GM21367 (cell line): ENCODE data around the gene SH2B2.
"Not testable (repeated sequence)": the region's sequence is repeated elsewhere in the genome, so short reads cannot be mapped to it uniquely, and the experiment has no call there.

ENCODE experiments used
- ATAC-seq: cut with Tn5 transposase; IDR thresholded peaks from one replicate; pipeline ENCODE4 v1.9.1; 2021; ENCODE audit not compliant: unreplicated experiment

The SH2B2 gene

DNA sequence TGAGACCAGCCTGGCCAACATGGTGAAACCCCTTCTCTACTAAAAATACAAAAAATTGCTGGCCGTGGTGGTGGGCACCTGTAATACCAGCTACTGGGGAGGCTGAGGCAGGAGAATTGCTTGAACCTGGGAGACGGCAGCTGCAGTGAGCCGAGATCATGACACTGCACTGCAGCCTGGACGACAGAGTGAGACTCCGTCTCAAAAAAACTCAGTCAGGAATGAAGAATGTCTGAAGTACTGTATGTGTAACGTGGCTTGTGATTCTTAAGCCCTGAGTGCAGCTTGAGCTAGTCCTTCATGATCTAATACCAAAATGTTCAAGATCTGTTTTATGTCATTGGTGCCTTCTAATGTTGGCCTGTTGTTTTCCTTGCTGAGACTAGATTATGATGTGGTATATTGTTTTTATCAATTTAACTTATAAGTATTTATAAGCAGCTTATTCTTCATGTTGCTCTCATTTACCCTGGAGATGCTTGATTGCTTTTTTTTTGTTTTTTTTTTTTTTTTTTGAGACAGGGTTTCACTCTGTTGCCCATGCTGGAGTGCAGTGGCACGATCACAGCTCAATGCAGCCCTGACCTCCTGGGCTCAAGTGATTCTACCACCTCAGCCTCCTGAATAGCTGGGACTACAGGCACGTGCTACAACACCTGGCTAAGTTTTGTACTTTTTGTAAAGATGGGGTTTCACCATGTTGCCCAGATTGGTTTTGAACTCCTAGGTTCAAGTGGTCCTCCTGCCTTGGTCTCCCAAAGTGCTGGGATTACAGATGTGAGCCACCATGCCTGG is 44.2 kb downstream of the SH2B2 start:
- not testable (repeated sequence) for ATAC-seq

DNA sequence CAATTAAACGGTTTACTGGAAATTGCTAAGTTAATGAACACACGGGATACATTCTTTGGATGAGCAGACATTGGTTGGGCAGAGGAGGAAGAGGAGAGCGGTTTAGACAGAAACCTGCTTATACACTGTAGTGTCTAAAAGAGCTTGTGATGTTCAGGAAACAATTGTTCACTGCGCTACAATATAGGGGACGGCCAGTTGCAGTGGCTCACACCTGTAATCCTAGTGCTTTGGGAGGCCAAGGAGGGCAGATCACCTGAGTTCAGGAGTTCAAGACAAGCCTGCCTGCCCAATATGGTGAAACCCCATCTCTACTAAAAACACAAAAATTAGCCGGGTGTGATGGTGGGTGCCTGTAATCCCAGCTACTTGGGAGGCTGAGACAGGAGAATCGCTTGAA is 48.9 kb downstream of the SH2B2 start:
- not testable (repeated sequence) for ATAC-seq

DNA sequence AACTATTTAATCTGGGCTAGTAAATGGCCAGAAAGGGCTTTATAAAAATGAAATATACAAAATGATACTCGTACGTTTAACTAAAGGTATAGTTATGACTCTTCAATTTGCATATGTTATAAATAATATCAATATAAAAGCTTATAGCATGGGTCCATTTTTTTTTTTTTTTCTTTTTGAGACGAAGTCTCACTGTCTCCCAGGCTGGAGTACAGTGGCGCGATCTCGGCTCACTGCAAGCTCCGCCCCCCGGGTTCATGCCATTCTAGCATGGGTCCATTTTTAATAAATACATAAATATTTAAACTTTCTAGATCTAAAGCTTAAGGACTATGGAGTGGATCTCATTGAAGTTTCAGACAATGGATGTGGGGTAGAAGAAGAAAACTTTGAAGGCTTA is 50.3 kb downstream of the SH2B2 start:
- ATAC-seq = not testable (repeated sequence)

DNA sequence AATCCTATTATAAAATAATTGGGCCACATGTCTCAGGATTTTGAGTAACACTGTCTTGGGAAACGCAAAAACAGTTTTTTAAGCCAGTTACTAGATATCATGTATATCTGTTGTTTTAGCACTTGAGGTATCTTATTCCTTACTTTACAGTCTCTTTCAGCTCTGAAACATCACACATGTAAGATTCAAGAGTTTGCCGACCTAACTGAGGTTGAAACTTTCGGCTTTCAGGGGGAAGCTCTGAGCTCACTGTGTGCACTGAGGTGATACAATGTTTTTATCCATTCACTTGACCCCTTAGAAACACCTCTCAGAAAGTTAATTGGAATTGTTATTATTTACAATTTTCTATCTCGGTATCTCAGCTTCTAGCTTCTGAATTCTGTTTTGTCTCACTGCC is 50.8 kb downstream of the SH2B2 start:
- ATAC-seq = not testable (repeated sequence)

DNA sequence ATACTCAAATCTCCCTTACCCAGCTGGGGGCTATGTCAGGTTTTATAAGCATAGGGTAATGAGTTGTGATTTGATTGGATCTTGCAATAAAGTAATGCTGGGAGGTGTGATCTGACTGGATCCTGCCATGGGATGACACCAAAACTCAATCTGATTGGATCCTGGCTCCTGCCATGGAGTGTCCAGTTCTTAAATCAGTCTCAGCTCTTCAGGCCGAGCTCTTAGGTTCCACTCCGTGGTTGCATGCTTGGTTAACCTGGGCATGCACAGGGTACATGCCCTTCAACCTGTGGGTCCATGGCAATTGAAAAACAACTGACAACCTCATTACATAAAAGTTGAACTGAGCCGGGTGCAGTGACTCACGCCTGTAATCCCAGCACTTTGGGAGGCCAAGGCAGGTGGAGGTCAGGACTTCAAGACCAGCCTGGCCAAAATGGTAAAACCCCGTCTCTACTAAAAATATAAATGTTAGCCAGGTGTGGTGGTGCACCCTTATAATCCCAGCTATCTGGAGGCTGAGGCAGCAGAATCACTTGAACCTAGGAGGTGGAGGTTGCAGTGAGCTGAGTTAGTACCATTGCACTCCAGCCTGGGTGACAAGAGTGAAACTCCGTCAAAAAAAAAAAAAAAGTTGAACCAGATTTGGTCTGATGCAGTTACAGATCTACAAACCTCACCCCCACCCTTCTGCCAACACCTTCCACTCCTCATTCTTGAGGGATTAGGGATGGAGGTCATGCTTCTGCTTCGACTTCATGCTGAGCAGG is 54.1 kb downstream of the SH2B2 start:
- ATAC-seq = not testable (repeated sequence)

DNA sequence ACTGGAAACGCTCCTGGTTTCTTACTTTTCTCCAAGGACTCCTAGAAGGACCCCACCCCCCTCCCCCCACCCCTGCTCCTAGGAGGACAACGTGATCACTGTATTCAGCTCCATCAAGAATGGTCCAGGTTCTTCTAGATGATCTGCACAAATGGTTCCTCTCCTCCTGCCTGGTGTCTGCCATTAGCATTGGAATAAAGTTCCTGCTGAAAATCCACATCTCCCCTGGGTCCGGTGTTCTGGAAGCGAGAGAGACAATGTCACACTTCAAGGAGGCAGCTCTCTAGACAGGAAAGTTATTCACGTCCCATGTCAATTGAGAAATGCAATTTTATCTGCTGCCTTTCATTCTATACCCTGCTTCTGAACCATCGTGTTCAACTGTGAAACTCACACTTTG is 60.3 kb downstream of the SH2B2 start:
- ATAC-seq = not testable (repeated sequence)

DNA sequence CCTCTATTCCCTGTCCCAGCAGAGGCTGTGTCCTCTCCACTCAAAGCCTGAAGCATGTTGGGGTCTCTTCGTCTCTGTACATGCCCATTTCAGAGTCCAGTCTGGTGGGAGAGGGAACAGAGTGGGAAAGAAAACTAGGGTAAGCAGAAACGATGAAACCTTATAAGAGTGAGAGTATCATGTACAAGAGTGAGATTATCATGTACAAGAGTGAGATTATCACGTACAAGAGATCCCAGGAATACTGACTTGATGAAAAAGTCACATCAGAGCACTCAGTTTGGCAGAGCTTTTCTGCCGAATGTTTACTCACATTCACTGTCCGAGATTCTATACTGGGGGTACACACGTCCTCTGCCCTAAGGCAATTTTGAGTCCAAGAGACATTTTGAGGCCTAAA is 69.7 kb downstream of the SH2B2 start, which contains the start of gene SPDYE6:
TSS of gene SPDYE6 (minus strand) at position 101 of the 400 bp plus-strand sequence. CDS start 421 bp downstream, outside the sequence.
- ATAC-seq = not testable (repeated sequence)

DNA sequence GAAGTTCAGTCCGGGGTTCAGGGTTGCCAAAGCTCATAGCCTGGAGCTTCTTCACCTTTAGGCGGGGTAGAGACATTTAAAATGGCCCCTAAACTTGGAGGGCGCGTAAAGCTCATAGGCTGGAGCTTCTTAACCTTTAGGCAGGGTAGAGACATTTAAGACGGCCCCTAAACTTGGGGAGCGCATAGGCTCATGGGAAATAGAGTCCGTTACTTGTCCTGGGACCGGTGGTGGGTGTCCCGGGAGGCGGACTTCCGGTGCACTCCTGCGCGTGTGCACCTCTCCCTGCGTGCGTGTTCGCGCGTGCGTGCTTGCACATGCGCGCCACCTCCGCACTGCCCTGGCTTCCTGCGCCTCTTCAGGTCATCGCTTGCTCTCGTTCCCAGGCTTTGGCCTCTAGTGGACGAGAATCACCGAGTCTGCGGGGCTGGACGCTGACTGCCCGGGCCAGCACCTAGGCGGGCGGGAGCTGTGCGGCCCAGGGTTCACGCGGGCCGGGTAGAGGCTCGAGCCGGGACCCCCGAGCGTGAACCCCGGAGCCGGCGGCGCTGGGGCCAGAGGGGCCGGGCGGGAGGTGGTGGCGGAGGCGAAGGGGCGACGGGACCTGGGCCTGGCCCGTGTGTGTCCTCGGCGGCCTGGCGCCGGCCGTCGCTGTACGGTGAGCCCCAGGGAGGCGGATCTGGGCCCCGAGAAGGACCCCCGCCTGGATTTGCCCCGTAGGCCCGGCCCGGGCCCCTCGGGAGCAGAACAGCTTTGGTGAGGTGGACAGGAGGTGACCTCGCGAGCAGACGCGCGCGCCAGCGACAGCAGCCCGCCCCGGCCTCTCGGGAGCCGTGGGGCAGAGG is 77.1 kb downstream of the SH2B2 start:
- ATAC-seq = peak; percentile 98

DNA sequence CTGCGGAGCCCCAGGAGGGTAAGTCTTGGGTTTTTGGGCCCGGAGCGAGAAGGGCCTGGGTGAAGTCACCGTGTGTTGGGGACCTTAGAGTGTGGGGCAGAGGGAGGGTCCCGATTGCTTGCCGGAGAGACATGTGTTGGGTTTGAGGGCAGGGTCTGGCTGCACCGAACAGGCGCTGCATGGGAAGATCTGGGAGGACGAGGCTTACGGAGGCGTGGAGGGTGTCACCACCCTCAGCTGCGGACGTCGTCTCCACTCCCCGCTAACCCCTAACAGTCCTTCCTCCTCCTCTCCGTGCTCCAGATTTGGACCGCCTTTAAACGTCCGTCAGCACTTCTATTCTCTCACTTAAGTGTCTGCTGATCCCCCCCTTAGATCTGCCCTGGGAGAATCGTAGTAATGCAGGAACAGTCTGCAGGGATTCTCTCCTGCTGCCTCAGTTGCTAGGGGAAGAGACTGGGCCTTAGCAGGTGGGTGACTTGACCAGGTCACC is 77.8 kb downstream of the SH2B2 start:
- ATAC-seq = not testable (repeated sequence)

DNA sequence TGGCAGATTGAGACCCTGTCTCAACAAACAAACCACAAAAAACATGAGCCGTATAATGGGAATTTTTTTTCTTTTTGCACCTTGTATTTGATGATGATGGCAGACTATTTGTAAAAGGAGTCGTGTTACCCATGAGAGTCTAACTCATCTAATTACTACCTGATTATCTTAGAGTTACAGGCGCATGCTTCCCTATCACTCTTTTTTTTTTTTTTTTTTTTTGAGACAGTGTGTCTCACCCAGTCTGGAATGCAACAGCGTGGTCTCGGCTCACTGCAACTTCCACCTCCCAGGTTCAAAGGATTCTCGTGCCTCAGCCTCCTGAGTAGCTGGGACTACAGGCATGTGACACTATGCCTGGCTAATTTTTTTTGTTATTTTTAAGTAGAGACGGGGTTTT is 78.7 kb downstream of the SH2B2 start:
- not testable (repeated sequence) for ATAC-seq

DNA sequence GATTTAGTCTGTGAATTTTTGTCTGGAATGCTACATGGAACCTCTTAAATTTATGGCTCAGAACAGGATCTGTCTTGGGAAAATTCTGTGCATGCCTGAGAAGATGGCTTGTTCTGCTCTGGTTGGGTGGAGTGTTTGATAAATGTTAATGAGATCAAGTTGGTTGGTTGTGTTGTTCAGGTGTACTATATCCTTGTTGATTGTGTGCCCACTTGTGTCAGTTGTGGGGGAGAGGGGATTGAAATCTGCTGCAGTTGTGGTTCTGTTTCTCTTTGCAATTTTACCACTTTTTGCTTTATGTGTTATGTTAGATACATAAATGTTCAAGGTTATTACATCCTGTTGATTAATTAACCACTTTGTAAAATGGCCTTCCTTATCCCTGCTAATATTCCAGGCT is 83.4 kb downstream of the SH2B2 start:
- not testable (repeated sequence) for ATAC-seq
